HEK293 (cell line): ENCODE measurements around the gene ZIC4.

Experiments
- CTCF ChIA-PET: fragments of 350-600 bp; formaldehyde crosslinking; extraction: SDS; loops from one replicate; lab custom pipeline; 2021; ENCODE audit warnings: antibody characterized with exemption; lab: Yijun Ruan, JAX
- POLR2A ChIA-PET: fragments of 300-600 bp; formaldehyde crosslinking; extraction: SDS; loops from one replicate; lab custom pipeline; 2020; ENCODE audit warnings: antibody characterized with exemption, inconsistent platforms; lab: Yijun Ruan, JAX
- H3K27ac ChIP-seq: fragments of 200-500 bp; sonication (Bioruptor generic); 2 replicates; pipeline ENCODE4 v1.5.1; 2014; ENCODE audit warnings: low read depth, low read length, control low read depth, inconsistent platforms; ENCODE audit errors: extremely low read depth
- H3K36me3 ChIP-seq, 2 experiments: fragments of 200-500 bp in 1 of 2; sonication (Bioruptor generic) in 1 of 2; 1 replicate in 1 of 2; 2 replicates in 1 of 2; pipeline ENCODE4 v1.5.1; 2014 to 2017; ENCODE audit warnings: inconsistent platforms in 2 of 2, low read length in 2 of 2; ENCODE audit not compliant: control insufficient read depth in 2 of 2, insufficient read depth in 1 of 2
- H3K4me1 ChIP-seq: fragments of 200-500 bp; sonication (Bioruptor generic); 2 replicates; pipeline ENCODE4 v1.5.1; 2014; ENCODE audit warnings: mild to moderate bottlenecking, low read length, inconsistent platforms; ENCODE audit not compliant: control insufficient read depth, insufficient read depth
- H3K4me3 ChIP-seq: 2 replicates; pipeline ENCODE4 v1.5.1; 2011; ENCODE audit warnings: low read depth, mild to moderate bottlenecking, control low read depth, low read length, moderate library complexity
- H3K9me3 ChIP-seq: fragments of 200-500 bp; sonication (Bioruptor generic); 2 replicates; pipeline ENCODE4 v1.5.1; 2014; ENCODE audit warnings: low read depth, low read length, inconsistent platforms; ENCODE audit not compliant: control insufficient read depth, insufficient read depth
- AEBP2 ChIP-seq: fragments of 450-650 bp; formaldehyde crosslinking; IDR thresholded peaks from 2 replicates; pipeline ENCODE4 v1.5.1; 2016; ENCODE audit warnings: missing biosample characterization, missing genetic modification characterization, borderline replicate concordance
- GLIS2 ChIP-seq: fragments of 450-650 bp; formaldehyde crosslinking; IDR thresholded peaks from 2 replicates; pipeline ENCODE4 v1.5.1; 2016; ENCODE audit warnings: missing biosample characterization, missing genetic modification characterization
- ZFP37 ChIP-seq: fragments of 450-650 bp; formaldehyde crosslinking; IDR thresholded peaks from 2 replicates; pipeline ENCODE4 v1.5.1; 2016; ENCODE audit warnings: missing biosample characterization, missing genetic modification characterization
- ZNF211 ChIP-seq: fragments of 450-650 bp; formaldehyde crosslinking; IDR thresholded peaks from 2 replicates; pipeline ENCODE4 v1.5.1; 2016; ENCODE audit warnings: low read depth, missing biosample characterization, missing genetic modification characterization
- ZNF23 ChIP-seq: fragments of 450-650 bp; formaldehyde crosslinking; IDR thresholded peaks from 2 replicates; pipeline ENCODE4 v1.5.1; 2016; ENCODE audit warnings: missing biosample characterization, missing genetic modification characterization, borderline replicate concordance
- ZNF266 ChIP-seq: fragments of 450-650 bp; formaldehyde crosslinking; IDR thresholded peaks from 2 replicates; pipeline ENCODE4 v1.5.1; 2016; ENCODE audit warnings: missing biosample characterization, missing genetic modification characterization, low read depth
- ZNF521 ChIP-seq: fragments of 450-650 bp; formaldehyde crosslinking; IDR thresholded peaks from 2 replicates; pipeline ENCODE4 v1.5.1; 2017; ENCODE audit warnings: missing biosample characterization, mild to moderate bottlenecking, missing genetic modification characterization
- ZNF626 ChIP-seq: fragments of 450-650 bp; sonication (Bioruptor Pico); formaldehyde crosslinking; IDR thresholded peaks from 2 replicates; pipeline ENCODE4 v1.5.1; 2018; ENCODE audit warnings: missing biosample characterization, missing genetic modification characterization, inconsistent platforms
- ZNF692 ChIP-seq: fragments of 450-650 bp; formaldehyde crosslinking; IDR thresholded peaks from 2 replicates; pipeline ENCODE4 v1.5.1; 2016; ENCODE audit warnings: missing biosample characterization, missing genetic modification characterization
- ZNF837 ChIP-seq: fragments of 450-650 bp; formaldehyde crosslinking; IDR thresholded peaks from 2 replicates; pipeline ENCODE4 v1.5.1; 2016; ENCODE audit warnings: missing biosample characterization, missing genetic modification characterization
- TF ChIP-seq, protein P1 (sequence below): fragments of 450-650 bp; formaldehyde crosslinking; IDR thresholded peaks from 2 replicates; pipeline ENCODE4 v1.5.1; 2016; ENCODE audit warnings: missing biosample characterization, missing genetic modification characterization
- TF ChIP-seq, protein P2 (sequence below): fragments of 450-650 bp; formaldehyde crosslinking; optimal IDR thresholded peaks from 2 replicates; pipeline ENCODE3; 2016; ENCODE audit warnings: missing biosample characterization, mild to moderate bottlenecking, missing genetic modification characterization
- TF ChIP-seq, protein P3 (sequence below): fragments of 450-650 bp; formaldehyde crosslinking; IDR thresholded peaks from 2 replicates; pipeline ENCODE4 v1.5.1; 2016; ENCODE audit warnings: missing biosample characterization, missing genetic modification characterization
- TF ChIP-seq, protein P4 (sequence below): fragments of 450-650 bp; formaldehyde crosslinking; IDR thresholded peaks from 2 replicates; pipeline ENCODE4 v1.5.1; 2016; ENCODE audit warnings: missing biosample characterization, missing genetic modification characterization
- TF ChIP-seq, protein P5 (sequence below): fragments of 450-650 bp; formaldehyde crosslinking; IDR thresholded peaks from 2 replicates; pipeline ENCODE4; 2016; ENCODE audit warnings: missing biosample characterization, missing genetic modification characterization

The ZIC4 gene

DNA sequence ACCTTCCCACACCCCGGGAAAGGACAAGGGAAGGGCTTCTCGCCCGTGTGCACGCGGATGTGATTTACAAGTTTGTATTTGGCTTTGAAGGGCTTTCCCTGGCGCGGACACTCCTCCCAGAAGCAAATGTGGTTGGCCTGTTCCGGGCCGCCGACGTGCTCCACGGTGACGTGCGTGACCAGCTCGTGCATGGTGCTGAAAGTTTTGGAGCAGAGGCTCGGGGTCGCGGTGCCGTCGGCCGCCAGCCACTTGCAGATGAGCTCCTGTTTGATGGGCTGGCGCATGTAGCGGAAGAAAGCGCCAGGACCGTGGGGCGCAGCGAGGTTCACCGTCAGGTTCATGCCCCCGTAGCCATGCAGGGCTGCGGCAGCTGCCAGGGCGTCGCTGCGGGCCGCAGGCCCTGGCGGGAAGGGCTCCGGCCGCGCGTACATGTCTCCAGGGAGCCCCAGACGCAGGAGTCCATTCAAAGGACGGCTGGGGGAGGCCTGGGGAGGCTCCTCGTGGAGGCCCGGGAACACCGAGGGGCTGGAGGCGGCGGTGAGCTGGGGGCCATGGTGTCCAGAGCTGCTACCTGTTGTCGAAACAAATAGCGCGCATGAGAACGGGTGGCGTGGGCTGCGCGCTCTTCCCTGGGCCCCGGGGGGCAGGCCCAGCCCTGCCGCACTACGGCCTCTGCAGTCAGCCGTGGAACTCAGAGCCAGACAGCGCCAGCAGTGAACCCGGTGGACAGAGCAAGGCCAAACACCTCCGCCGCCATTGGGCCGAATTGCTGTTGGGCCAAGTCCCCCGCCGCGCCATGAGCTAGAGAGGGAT lies 10.2 kb downstream of the ZIC4 start:
- CTCF ChIA-PET, result no interaction called here
- no peak overlapping the region for H3K4me3 ChIP-seq

GRCh38 chr3:147394884-147395225 lies 11.5 kb downstream of the ZIC4 start:
- Histone ChIP-seq H3K4me3 (no peak overlapping the region), H3K9me3 (no peaks in the 10 kb centered on the region), H3K27ac (no peak overlapping the region), H3K4me1 (no peaks in the 10 kb centered on the region), H3K36me3 (no peaks in the 10 kb centered on the region)
- POLR2A ChIA-PET, result no interaction called here
- CTCF ChIA-PET, result interaction anchor here (0.6 kb wide), 1 partner anchor 774 kb away, joined by 3 read pairs; no protein-coding TSS in a partner anchor
- TF ChIP-seq, protein P1, sequence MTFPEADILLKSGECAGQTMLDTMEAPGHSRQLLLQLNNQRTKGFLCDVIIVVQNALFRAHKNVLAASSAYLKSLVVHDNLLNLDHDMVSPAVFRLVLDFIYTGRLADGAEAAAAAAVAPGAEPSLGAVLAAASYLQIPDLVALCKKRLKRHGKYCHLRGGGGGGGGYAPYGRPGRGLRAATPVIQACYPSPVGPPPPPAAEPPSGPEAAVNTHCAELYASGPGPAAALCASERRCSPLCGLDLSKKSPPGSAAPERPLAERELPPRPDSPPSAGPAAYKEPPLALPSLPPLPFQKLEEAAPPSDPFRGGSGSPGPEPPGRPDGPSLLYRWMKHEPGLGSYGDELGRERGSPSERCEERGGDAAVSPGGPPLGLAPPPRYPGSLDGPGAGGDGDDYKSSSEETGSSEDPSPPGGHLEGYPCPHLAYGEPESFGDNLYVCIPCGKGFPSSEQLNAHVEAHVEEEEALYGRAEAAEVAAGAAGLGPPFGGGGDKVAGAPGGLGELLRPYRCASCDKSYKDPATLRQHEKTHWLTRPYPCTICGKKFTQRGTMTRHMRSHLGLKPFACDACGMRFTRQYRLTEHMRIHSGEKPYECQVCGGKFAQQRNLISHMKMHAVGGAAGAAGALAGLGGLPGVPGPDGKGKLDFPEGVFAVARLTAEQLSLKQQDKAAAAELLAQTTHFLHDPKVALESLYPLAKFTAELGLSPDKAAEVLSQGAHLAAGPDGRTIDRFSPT (tag by site-specific recombination), result no peak
- no peak for TF ChIP-seq ZNF211
- TF ChIP-seq GLIS2 (tag by site-specific recombination), result no peak
- TF ChIP-seq ZNF266 (tag by site-specific recombination), result no peak
- TF ChIP-seq, protein P2, sequence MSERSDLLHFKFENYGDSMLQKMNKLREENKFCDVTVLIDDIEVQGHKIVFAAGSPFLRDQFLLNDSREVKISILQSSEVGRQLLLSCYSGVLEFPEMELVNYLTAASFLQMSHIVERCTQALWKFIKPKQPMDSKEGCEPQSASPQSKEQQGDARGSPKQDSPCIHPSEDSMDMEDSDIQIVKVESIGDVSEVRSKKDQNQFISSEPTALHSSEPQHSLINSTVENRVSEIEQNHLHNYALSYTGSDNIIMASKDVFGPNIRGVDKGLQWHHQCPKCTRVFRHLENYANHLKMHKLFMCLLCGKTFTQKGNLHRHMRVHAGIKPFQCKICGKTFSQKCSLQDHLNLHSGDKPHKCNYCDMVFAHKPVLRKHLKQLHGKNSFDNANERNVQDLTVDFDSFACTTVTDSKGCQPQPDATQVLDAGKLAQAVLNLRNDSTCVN (tag by site-specific recombination), result no peak
- TF ChIP-seq, protein P3, sequence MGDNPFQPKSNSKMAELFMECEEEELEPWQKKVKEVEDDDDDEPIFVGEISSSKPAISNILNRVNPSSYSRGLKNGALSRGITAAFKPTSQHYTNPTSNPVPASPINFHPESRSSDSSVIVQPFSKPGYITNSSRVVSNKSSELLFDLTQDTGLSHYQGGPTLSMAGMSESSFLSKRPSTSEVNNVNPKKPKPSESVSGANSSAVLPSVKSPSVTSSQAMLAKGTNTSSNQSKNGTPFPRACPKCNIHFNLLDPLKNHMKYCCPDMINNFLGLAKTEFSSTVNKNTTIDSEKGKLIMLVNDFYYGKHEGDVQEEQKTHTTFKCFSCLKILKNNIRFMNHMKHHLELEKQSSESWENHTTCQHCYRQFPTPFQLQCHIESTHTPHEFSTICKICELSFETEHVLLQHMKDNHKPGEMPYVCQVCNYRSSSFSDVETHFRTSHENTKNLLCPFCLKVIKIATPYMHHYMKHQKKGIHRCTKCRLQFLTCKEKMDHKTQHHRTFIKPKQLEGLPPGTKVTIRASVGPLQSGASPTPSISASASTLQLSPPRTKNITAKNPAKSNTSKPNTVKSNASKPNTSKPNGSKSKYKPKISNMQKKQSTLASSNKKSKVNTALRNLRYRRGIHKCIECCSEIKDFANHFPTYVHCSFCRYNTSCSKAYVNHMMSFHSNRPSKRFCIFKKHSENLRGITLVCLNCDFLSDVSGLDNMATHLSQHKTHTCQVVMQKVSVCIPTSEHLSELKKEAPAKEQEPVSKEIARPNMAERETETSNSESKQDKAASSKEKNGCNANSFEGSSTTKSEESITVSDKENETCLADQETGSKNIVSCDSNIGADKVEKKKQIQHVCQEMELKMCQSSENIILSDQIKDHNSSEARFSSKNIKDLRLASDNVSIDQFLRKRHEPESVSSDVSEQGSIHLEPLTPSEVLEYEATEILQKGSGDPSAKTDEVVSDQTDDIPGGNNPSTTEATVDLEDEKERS (tag by site-specific recombination), result no peak
- TF ChIP-seq ZNF626 (tag by site-specific recombination), result no peak
- TF ChIP-seq, protein P4, sequence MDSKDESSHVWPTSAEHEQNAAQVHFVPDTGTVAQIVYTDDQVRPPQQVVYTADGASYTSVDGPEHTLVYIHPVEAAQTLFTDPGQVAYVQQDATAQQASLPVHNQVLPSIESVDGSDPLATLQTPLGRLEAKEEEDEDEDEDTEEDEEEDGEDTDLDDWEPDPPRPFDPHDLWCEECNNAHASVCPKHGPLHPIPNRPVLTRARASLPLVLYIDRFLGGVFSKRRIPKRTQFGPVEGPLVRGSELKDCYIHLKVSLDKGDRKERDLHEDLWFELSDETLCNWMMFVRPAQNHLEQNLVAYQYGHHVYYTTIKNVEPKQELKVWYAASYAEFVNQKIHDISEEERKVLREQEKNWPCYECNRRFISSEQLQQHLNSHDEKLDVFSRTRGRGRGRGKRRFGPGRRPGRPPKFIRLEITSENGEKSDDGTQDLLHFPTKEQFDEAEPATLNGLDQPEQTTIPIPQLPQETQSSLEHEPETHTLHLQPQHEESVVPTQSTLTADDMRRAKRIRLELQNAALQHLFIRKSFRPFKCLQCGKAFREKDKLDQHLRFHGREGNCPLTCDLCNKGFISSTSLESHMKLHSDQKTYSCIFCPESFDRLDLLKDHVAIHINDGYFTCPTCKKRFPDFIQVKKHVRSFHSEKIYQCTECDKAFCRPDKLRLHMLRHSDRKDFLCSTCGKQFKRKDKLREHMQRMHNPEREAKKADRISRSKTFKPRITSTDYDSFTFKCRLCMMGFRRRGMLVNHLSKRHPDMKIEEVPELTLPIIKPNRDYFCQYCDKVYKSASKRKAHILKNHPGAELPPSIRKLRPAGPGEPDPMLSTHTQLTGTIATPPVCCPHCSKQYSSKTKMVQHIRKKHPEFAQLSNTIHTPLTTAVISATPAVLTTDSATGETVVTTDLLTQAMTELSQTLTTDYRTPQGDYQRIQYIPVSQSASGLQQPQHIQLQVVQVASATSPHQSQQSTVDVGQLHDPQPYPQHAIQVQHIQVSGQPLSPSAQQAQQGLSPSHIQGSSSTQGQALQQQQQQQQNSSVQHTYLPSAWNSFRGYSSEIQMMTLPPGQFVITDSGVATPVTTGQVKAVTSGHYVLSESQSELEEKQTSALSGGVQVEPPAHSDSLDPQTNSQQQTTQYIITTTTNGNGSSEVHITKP (tag by site-specific recombination), result no peak

More for the DNA sequence above, 10.2 kb downstream of the ZIC4 start:
- Histone ChIP-seq H3K4me1 (no peaks in the 10 kb centered on the region), H3K36me3 (no peaks in the 10 kb centered on the region), H3K27ac (no peak overlapping the region), H3K9me3 (no peaks in the 10 kb centered on the region)
- TF ChIP-seq, protein P5, sequence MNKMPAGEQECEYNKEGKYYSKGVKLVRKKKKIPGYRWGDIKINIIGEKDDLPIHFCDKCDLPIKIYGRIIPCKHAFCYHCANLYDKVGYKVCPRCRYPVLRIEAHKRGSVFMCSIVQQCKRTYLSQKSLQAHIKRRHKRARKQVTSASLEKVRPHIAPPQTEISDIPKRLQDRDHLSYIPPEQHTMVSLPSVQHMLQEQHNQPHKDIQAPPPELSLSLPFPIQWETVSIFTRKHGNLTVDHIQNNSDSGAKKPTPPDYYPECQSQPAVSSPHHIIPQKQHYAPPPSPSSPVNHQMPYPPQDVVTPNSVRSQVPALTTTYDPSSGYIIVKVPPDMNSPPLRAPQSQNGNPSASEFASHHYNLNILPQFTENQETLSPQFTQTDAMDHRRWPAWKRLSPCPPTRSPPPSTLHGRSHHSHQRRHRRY, result no peak
- TF ChIP-seq ZNF521 (no peak), ZNF837 (tag by site-specific recombination) (no peak), ZNF692 (tag by site-specific recombination) (no peak), AEBP2 (no peak), ZFP37 (tag by site-specific recombination) (no peak), ZNF23 (tag by site-specific recombination) (no peak)
- POLR2A ChIA-PET, result no interaction called here
